Measurements from ENCODE around the gene PPP1R3E. TPM values are rescaled to one million over a fixed set of nuclear protein-coding genes. Genes with fewer than 3 reads are reported as not detected.

PPP1R3E gene
- total RNA-seq, 1 donor from 2014 or later, result 2.5 TPM

DNA sequence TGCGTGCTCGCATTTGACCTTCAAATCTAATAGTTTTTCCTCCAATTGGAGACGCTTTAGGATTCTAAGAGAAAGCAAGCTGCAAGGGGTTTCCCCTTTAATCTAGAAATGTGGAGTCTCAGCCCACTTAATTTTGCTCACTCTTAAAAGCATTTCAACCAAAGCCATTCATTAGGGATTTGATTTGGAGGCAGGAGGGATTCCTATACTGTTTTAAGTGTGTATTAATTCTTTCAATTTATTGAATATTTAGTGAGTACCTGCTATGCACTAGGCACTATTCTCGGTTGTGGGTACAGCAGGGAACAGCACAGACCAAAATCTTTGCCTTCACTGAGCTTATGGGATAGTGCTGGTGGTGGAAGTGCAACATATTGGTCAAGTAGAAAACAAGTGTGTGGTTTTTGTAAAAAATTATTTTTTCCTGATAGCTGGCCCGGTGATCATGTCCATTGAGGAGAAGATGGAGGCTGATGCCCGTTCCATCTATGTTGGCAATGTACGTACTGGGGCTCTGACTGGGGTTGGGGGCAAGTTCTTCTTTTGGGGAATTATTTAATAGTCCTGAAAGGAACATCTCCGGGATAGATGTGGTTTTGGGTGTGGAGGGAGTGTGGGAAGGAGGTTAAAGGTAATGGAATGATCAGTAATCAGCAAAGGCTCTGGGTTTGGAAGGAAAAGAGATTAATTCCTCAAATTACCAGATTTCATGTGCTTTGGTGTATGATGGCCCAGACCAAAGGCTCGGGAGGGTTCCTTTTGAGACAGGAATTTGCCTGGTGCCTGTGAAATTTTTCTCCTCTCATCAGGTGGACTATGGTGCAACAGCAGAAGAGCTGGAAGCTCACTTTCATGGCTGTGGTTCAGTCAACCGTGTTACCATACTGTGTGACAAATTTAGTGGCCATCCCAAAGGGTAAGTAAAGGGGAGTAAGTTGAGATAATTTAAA is 20.2 kb upstream of the PPP1R3E start:
- H3K36me3 ChIP-seq (ENCODE audit: control insufficient read depth, insufficient read depth, low read length), result no peaks in the 10 kb centered on the region
- TF ChIP-seq, protein P1, sequence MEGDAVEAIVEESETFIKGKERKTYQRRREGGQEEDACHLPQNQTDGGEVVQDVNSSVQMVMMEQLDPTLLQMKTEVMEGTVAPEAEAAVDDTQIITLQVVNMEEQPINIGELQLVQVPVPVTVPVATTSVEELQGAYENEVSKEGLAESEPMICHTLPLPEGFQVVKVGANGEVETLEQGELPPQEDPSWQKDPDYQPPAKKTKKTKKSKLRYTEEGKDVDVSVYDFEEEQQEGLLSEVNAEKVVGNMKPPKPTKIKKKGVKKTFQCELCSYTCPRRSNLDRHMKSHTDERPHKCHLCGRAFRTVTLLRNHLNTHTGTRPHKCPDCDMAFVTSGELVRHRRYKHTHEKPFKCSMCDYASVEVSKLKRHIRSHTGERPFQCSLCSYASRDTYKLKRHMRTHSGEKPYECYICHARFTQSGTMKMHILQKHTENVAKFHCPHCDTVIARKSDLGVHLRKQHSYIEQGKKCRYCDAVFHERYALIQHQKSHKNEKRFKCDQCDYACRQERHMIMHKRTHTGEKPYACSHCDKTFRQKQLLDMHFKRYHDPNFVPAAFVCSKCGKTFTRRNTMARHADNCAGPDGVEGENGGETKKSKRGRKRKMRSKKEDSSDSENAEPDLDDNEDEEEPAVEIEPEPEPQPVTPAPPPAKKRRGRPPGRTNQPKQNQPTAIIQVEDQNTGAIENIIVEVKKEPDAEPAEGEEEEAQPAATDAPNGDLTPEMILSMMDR (IDR thresholded peaks at IDR 0.05; ENCODE audit: insufficient read depth, low read length, poor library complexity, severe bottlenecking), result no peak
- H3K4me3 ChIP-seq (ENCODE audit: low read depth, low read length), result peak overlapping the region; percentile 96
- no peak for DNase-seq (ENCODE audit: low read depth)
- no peaks in the 10 kb centered on the region for H3K27me3 ChIP-seq (ENCODE audit: control insufficient read depth, insufficient read depth, low read length)

DNA sequence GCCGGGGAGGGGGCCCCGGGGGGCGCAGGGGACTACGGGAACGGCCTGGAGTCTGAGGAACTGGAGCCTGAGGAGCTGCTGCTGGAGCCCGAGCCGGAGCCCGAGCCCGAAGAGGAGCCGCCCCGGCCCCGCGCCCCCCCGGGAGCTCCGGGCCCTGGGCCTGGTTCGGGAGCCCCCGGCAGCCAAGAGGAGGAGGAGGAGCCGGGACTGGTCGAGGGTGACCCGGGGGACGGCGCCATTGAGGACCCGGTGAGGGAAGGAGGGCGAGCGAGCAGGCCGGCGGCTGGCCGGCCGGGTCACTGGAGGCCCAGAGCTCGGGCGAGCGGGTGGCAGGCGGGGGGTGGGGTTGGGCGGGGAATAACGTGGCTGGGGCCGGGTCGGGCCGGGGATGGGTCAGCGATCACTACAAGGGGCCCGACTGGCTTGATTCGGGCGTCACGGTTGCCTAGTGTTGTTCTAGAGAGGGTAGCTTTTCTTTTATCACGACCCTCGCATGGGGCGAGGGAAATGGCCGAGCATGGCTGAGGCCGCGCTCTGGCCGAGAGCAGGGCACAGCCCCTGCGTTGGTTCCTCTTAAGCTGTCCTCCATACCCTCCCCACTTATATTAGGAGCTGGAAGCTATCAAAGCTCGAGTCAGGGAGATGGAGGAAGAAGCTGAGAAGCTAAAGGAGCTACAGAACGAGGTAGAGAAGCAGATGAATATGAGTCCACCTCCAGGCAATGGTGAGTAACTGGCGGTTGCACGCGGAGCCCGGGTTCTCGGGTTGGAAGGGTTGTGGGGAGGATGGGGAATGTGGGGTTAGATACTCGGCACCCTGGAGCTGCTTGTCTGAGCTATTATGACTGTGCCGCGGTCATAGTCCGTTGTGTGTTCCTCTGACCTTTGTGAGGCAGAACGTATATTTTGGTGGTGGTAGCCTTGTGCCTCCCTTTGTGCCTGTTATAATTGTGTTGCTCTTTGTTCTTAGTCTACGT is 19.2 kb upstream of the PPP1R3E start:
- H3K4me3 ChIP-seq (ENCODE audit: low read depth, low read length), result peak overlapping the region; percentile 96
- DNase-seq (ENCODE audit: low read depth), result no peak
- TF ChIP-seq, protein P1 (IDR thresholded peaks at IDR 0.05; ENCODE audit: insufficient read depth, low read length, poor library complexity, severe bottlenecking), result no peak
- no peaks in the 10 kb centered on the region for H3K27me3 ChIP-seq (ENCODE audit: control insufficient read depth, insufficient read depth, low read length)
- no peaks in the 10 kb centered on the region for H3K36me3 ChIP-seq (ENCODE audit: control insufficient read depth, insufficient read depth, low read length)

DNA sequence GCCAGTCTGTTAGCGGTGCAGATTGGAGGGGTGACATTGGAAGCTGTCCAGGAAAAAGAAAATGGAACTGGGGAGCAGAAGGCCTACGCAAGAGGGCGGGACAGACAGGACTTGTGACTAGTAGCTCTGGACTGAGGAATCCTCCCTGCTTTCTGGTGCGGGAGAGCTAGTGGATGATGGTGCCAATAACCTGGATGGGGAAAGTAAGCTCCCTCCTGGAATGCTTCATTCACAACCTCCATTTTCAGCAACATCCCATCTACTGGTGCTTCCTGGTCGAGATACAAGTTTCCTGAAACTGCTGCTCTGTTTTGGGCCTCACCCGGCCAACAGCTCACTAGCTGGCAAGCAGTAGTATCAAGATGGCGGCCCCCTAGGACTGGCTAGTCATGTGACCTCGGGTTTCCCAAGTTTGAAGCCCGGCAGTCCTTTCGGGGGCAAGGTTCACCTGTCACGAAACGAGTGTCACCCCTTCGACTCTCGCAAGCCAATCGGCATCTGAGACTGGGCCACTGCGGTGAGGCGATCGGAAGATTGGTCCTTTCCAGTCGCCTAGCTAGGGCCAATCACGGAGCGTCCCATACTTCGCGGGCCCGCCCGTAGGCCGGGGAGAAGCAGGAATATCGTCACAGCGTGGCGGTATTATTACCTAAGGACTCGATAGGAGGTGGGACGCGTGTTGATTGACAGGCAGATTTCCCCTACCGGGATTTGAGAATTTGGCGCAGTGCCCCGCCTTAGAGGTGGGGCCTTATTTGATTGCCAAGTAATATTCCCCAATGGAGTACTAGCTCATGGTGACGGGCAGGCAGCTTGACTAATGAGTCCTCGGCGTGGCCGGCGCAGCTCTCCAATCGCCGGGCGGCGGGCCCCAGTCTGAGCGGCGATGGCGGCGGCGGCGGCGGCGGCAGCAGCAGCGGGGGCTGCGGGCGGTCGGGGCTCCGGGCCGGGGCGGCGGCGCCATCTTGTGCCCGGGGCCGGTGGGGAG is 18.2 kb upstream of the PPP1R3E start, which contains the start of gene PABPN1:
PABPN1 (plus strand) TSS at position 874 of the 988 bp plus-strand sequence; CDS start at position 887, 13 bp downstream.
- TF ChIP-seq, protein P1 (IDR thresholded peaks at IDR 0.05; ENCODE audit: insufficient read depth, low read length, poor library complexity, severe bottlenecking), result no peak
- peak within 1 kb of the TSS; percentile 96 for H3K4me3 ChIP-seq (ENCODE audit: low read depth, low read length)
- no peaks in the 10 kb centered on the region for H3K36me3 ChIP-seq (ENCODE audit: control insufficient read depth, insufficient read depth, low read length)
- peak; percentile 99 for DNase-seq (ENCODE audit: low read depth)
- H3K27me3 ChIP-seq (ENCODE audit: control insufficient read depth, insufficient read depth, low read length), result no peaks in the 10 kb centered on the region

DNA sequence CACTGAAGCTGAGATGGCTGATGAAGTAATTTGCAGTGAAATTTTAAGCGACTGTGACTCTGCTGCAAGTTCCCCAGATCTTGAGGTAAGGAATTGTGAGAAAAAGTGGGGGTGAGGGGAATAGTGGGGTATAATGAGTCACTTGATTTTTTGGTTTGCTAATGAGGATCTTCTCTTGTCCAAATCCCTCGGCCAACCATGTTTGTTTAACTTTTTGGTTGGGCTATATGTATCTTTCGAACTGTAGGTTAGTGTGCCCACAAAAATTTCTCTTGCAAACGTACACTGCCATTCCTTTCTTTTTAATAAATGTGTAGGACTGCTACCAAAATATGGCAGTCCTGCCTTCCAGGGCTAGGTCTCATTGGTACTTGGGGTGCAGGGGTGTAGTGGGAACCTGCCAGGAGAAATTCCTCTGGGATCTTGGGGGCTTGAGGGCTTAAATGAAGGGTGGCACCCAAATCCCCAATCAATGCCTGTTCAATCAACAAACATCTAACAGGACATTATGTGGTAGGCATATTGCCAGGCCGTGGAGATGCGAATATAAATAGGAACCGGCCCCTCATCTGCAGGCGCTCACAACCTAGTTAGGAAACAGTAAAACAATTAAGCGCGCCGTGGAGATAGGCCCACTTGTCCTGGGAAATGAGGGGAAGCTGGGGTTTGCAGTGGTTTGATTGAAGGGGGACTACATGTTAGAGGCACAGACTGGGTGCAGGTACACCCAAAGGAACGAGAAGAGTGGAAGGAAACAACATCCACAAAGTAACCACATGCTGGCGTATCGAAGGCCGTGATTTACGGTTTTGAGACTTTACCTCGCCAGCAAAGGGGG is 17.3 kb upstream of the PPP1R3E start:
- H3K27me3 ChIP-seq (ENCODE audit: control insufficient read depth, insufficient read depth, low read length), result no peaks in the 10 kb centered on the region
- no peaks in the 10 kb centered on the region for H3K36me3 ChIP-seq (ENCODE audit: control insufficient read depth, insufficient read depth, low read length)
- TF ChIP-seq, protein P1 (IDR thresholded peaks at IDR 0.05; ENCODE audit: insufficient read depth, low read length, poor library complexity, severe bottlenecking), result no peak
- H3K4me3 ChIP-seq (ENCODE audit: low read depth, low read length), result no peak overlapping the region
- DNase-seq (ENCODE audit: low read depth), result no peak
